C4-2B (cell line): ENCODE data around the gene UTS2R.

Source experiments
- ZFX ChIP-seq: fragments of 450-650 bp; IDR thresholded peaks from 2 replicates; pipeline ENCODE4 v1.6.1; 2017
- TF ChIP-seq, protein P1 (sequence below): fragments of 450-650 bp; conservative IDR thresholded peaks from 2 replicates; pipeline ENCODE4 v1.5.1; 2017; ENCODE audit warnings: mild to moderate bottlenecking

DNA sequence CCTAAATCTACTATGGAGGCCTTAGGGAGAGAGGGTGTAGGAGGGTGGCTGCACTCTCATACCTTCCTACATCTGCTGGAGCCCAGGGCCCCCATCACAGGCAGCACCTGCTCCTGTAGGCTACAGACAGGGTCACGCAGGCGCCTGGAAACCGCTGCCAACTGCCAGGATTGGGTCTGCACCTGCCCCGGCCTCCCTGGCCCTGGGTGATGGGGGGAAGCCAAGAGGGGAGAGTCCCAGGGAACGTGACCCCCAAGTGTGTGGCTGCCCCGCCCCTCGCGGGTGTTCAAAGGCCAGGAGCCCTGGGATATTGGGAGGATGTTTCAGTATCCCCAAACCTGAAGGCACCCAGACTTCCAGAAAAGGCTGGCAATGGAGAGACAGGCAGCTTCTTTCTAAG lies 18.1 kb upstream of the UTS2R start:
- TF ChIP-seq, protein P1, sequence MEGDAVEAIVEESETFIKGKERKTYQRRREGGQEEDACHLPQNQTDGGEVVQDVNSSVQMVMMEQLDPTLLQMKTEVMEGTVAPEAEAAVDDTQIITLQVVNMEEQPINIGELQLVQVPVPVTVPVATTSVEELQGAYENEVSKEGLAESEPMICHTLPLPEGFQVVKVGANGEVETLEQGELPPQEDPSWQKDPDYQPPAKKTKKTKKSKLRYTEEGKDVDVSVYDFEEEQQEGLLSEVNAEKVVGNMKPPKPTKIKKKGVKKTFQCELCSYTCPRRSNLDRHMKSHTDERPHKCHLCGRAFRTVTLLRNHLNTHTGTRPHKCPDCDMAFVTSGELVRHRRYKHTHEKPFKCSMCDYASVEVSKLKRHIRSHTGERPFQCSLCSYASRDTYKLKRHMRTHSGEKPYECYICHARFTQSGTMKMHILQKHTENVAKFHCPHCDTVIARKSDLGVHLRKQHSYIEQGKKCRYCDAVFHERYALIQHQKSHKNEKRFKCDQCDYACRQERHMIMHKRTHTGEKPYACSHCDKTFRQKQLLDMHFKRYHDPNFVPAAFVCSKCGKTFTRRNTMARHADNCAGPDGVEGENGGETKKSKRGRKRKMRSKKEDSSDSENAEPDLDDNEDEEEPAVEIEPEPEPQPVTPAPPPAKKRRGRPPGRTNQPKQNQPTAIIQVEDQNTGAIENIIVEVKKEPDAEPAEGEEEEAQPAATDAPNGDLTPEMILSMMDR: no peak
- TF ChIP-seq ZFX: no peak
